GM21360 (cell line): ENCODE results near the gene SLC29A3.
A peak's percentile ranks its signal among the peaks of the same experiment; 100 is the strongest.

Experiments used
- ATAC-seq: cut with Tn5 transposase; IDR thresholded peaks from one replicate; pipeline ENCODE4 v1.9.1; 2021; ENCODE audit warnings: mild to moderate bottlenecking, moderate library complexity; ENCODE audit not compliant: unreplicated experiment

Gene SLC29A3

GRCh38 chr10:71300555-71301370, 18.3 kb upstream of the SLC29A3 start:
- no peak for ATAC-seq

- no peak for ATAC-seq
These were observed 17.6 kb upstream of the SLC29A3 start for GRCh38 chr10:71301371-71301916.

GRCh38 chr10:71302451-71302850, 16.6 kb upstream of the SLC29A3 start:
- no peak for ATAC-seq

GRCh38 chr10:71302874-71303568, 16.0 kb upstream of the SLC29A3 start:
- ATAC-seq, result no peak

- no peak for ATAC-seq
These were observed 15.5 kb upstream of the SLC29A3 start for GRCh38 chr10:71303569-71303907.

GRCh38 chr10:71304914-71305313, 14.1 kb upstream of the SLC29A3 start:
- ATAC-seq, result no peak

GRCh38 chr10:71306979-71307378, 12.1 kb upstream of the SLC29A3 start:
- ATAC-seq, result no peak

- ATAC-seq, result no peak
These were observed 11.5 kb upstream of the SLC29A3 start for GRCh38 chr10:71307469-71308085.

- no peak for ATAC-seq
These were observed 10.8 kb upstream of the SLC29A3 start for GRCh38 chr10:71308244-71308643.

GRCh38 chr10:71308985-71309384, 10.1 kb upstream of the SLC29A3 start:
- ATAC-seq, result no peak

- no peak for ATAC-seq
These were observed 9.1 kb upstream of the SLC29A3 start for GRCh38 chr10:71309919-71310318.

GRCh38 chr10:71312220-71312619, 6.8 kb upstream of the SLC29A3 start:
- ATAC-seq, result no peak

- ATAC-seq, result no peak
These were observed 6.0 kb upstream of the SLC29A3 start for GRCh38 chr10:71312811-71313789.

- no peak for ATAC-seq
These were observed 4.9 kb upstream of the SLC29A3 start for GRCh38 chr10:71314028-71314693.

GRCh38 chr10:71314694-71315225, 4.3 kb upstream of the SLC29A3 start:
- ATAC-seq, result no peak

GRCh38 chr10:71316056-71316785, 2.8 kb upstream of the SLC29A3 start:
- ATAC-seq, result no peak

GRCh38 chr10:71316786-71317160, 2.3 kb upstream of the SLC29A3 start:
- no peak for ATAC-seq

- ATAC-seq, result no peak
These were observed 1.3 kb upstream of the SLC29A3 start for GRCh38 chr10:71317739-71318138.

- ATAC-seq, result peak; percentile 13
These were observed 837 bp downstream of the SLC29A3 start for GRCh38 chr10:71319800-71320392.
